Measurements from ENCODE around the gene KCNA2.

Gene KCNA2

DNA sequence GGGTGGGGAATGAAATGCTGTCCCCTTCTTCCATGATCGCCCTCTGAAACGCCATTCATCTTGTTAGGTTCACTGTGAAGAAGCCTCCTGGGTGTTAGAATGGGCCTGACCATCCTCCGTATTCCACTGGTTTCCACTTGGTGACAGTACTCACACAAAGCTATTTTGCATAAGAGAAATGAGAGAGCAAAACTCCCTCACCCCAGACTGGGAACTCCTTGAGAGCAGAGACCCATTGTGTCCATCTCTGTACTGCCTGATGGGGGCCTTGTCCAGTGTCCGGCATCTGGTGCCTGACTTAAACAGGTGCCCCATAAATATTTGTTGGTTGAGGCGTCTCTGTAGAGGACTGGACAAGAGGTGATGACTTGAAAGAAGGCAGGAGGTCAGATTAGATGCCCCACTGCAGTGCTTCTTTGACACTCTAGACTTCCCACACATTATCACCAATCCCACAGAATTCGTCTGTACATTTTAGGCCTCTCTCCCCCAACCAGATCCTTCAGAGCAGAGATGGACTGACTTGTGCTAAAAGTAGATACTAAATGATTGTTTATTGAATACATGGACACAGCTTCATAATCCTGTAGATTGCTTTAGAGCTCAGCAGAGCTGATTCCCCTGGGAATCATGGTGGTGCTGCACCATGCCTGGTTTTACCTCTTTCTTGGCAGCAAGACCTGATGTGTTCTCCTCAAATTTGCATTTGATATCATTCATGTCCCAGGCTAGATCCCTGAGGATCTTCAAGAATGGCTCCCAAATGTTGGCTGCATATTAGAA lies 22.4 kb upstream of the KCNA2 start:
- DNase-seq (ENCODE audit: low read depth) = no peak

DNA sequence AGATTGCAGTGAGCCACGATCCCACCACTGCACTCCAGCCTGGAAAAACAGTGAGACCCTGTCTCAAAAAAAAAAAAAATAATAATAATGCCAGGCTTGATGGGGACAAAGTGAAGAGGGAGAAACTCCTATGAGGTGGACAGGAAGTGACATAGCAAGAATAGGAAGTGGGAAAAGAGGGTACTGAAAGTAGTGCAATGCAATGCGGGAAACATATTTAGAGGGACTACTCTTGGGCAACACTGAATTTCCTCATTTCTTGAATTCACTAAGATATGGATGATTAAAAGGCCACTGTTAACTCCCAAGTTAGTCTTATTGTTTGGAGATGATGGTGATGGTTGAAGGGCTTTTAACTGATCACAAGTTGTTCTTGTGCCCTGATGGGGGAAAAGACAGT lies 21.6 kb upstream of the KCNA2 start:
- no peak for DNase-seq (ENCODE audit: low read depth)

GRCh38 chr1:110626889-110627288 lies 20.7 kb upstream of the KCNA2 start:
- no peak for DNase-seq (ENCODE audit: low read depth)

DNA sequence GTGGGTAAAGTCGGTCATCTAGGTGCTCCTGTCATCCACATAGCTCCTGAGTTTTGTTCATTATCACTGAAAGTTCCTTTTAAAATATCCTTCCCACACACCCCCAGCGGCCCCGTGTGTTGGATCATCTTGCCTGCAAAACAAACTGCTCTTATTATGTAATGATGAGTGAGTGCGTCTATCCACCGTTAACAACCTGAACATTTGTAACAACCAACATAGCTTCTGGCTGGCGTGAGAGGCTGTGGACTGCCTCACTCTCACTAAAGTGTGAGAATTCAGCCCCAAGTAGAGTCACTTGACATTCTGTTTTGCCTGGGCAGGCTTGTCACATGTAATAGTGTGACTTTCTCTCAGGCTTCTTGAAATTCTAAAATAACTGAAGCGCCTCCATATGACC lies 14.5 kb upstream of the KCNA2 start:
- no peak for DNase-seq (ENCODE audit: low read depth)

DNA sequence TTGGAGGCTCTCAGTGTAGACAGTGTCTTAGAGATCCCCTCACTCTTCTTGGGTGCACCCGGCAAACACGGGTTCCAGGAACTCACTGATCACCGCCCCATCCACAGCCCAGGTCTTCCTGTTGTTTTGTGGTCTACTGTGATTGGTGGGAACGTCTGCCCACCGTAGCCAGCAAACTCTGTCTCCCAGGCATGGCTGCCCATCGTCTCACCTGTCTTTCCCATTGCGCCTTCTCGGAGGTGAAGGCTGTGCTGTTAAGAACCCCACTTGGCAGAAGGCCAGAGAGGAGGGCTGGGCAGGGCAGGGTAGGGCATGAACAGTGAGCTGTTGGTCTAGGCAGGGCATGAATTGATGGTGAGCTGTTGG lies 14.1 kb upstream of the KCNA2 start:
- DNase-seq (ENCODE audit: low read depth) = no peak

DNA sequence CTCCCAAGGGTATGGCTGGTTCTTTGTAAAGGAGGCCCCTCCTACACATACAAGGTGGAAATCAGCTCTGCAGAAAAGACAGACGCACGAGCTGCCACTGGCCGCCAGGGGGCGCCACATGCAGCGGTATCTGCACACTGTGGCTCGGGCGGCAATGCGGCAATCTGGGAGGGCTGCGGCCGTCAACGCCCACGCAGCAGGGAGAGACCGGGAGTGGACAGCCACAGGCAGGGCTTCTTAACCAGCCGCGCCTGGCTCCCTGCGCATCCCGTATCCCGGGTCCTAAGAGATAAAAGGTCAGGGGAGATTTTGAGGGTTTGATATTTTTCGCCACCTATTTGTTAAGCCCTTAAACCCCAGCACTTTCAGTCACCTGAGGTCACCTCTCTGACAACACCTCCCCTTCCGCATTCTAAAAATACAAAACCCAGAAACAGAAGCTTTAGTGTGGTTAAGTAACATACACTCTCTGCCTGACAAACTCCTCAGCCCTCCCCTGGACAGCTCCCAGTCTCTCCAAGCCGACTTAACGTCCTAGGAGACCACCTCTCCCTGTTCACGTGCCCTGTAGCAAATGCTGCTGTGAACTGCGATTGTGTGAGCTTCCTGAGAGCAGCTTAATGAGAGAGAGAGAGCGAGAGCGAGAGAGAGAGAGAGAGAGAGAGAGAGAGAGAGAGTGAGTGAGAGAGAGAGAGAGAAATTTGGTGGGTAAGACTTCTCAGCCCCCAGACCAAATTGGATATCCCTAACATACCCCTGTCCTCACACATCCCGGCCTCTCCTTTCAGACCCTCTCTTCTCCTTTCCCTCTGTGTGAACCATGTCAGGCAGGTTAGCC lies 13.5 kb upstream of the KCNA2 start:
- no peak for DNase-seq (ENCODE audit: low read depth)

GRCh38 chr1:110618668-110619067 lies 12.5 kb upstream of the KCNA2 start:
- DNase-seq (ENCODE audit: low read depth) = no peak

DNA sequence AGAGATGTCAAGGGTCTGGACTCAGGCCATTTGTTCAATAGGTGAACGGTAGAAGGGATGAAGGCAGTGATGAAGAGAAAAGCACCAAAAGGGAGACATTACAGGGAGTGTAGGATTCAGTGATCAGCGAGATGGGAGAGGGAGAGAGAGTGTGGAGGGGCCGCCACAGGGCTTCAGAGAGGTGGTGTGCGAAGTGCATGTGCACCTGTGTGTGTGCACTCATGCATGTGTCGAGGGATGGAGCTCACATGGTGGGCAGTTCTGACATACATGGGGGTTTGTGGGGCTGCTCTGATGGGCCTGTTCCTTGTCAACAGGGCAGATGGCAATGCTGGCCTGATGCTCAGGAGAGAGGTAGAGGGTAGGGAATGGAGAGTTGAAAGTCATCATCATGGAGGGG lies 11.4 kb upstream of the KCNA2 start:
- no peak for DNase-seq (ENCODE audit: low read depth)

DNA sequence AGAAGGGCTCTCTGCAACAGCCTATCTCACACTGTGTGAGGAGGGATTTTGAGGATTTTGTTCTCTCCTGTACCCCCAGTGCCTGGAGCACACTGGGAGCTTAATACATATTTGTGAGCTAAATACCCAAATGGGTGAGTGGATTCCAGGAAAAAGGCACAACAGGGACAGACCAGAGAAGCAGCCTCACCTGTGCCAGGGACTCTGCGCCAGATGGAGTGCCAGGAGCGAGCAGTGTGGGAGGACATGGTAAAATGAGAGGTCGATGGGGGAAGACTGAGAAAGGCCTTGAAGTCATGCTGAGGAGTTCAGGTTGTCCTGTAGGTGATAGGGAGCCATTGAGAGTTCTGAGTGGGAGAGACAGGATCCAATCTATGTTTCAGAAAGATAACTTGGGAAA lies 11.0 kb upstream of the KCNA2 start:
- no peak for DNase-seq (ENCODE audit: low read depth)

GRCh38 chr1:110616587-110616986 lies 10.4 kb upstream of the KCNA2 start:
- no peak for DNase-seq (ENCODE audit: low read depth)

GRCh38 chr1:110615548-110616130 lies 9.5 kb upstream of the KCNA2 start:
- no peak for DNase-seq (ENCODE audit: low read depth)

DNA sequence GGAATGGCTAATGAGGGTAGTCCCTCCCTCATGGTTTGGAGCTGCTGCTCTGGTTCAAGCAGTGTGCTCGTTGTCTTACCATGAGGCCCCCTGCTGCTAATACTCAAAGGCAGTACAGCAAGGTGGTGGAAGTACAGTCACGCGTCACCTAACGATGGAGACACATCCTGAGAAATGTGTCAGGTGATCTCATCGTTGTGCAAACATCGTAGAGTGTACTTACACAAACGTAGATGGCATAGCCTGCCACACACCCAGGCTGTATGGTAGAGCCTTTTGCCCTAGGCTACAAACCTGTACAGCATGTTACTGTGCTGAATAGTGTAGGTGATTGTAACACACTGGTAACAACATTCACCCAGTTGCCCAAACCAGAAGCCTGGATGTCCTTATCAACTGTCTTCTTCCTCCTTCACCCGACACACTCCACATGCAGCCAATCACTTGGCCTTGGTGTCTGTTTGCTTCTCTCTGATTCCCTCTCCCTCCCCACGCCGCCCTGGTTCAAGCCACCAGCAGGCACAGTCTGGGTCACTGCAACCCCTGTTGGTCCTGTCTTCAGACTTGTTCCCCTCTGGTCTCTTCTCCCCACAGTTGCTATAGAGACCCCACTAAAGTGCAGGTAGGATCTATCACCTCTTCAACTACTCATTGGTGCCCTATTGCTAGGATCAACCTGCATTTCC lies 6.0 kb upstream of the KCNA2 start:
- DNase-seq (ENCODE audit: low read depth) = no peak

- no peak for DNase-seq (ENCODE audit: low read depth)
These were observed 4.6 kb upstream of the KCNA2 start for GRCh38 chr1:110610696-110611286.

- DNase-seq (ENCODE audit: low read depth) = no peak
These were observed 3.9 kb upstream of the KCNA2 start for GRCh38 chr1:110610084-110610483.

GRCh38 chr1:110608247-110608646 lies 2.1 kb upstream of the KCNA2 start:
- DNase-seq (ENCODE audit: low read depth) = no peak

DNA sequence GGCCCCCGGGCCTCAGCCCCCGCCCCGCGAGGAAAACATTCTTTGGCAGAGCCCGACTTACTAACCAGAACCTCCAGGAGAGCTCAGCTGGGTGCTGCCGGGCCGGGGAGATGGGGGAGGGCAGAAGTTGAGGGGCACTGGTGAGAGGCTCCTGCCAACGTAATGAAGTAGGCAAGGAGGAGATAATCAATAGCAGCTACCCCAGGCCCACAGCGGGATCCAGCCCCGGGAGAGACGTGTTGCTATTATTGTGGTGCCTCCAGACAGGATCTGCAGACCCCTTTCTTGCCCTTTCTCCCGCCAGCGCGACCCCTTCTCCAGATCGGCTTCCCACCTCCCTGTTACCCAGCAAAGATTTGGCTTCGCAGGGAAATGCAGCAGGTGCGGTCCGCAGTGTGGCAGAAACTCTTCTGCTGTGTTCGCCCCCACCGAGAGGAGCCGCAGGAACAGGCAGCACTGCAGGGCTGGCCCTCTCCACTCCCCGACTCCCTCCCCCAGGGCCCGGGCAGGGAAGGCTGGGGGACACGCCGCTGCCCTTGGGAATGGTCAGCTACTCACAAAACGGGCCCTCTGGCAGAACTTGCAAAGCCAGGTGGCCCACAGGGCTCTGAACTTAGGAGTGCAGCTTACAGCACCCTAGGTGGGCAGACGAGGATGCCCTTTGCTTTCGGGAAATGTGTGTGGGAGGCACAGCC lies 1.5 kb upstream of the KCNA2 start:
- DNase-seq (ENCODE audit: low read depth) = no peak

GRCh38 chr1:110606657-110607535 lies 738 bp upstream of the KCNA2 start:
- no peak for DNase-seq (ENCODE audit: low read depth)

GRCh38 chr1:110605446-110605845 lies 712 bp downstream of the KCNA2 start:
- no peak for DNase-seq (ENCODE audit: low read depth)

GRCh38 chr1:110604586-110605148 lies 1.5 kb downstream of the KCNA2 start:
- no peak for DNase-seq (ENCODE audit: low read depth)

DNA sequence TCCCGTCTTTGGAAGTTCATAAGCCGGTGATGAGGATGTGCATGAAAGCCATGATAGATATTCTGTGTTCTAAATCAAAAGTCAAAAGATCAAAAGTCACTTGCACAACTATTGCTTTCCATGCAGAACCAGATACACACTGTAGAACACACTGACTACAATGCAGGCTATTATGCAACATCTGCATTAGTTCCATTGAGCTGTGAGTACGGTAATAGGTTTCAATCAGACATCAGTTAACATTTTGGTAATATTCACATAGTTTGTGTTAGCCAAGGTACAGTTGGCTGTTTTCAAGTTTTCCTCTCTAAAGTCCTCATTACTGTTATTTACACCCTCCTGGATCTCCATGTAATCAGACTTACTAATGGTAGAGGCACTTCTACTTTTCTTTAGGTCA lies 3.1 kb downstream of the KCNA2 start:
- DNase-seq (ENCODE audit: low read depth) = no peak
